HL-60 (cell line): ENCODE results near the gene SPINT2.

ENCODE experiments used
- DNase-seq, 2 experiments: peaks; one replicate each; pipeline ENCODE4 v3.0.0-alpha.2; 2010 to 2020; ENCODE audit warnings: low read depth in 1 of 2, low spot score in 1 of 2
- H3K27ac ChIP-seq: fragments of 250-450 bp; sonication (Bioruptor Pico); replicated peaks from 2 replicates; pipeline ENCODE4 v1.5.1; 2020; ENCODE audit warnings: mild to moderate bottlenecking, moderate library complexity
- H3K27me3 ChIP-seq: fragments of 250-450 bp; sonication (Bioruptor Pico); 2 replicates; pipeline ENCODE4 v1.5.1; 2021; ENCODE audit warnings: mild to moderate bottlenecking, moderate library complexity; ENCODE audit not compliant: insufficient read depth, poor library complexity, severe bottlenecking
- H3K4me3 ChIP-seq: replicated peaks from 2 replicates; pipeline ENCODE4 v1.5.1; 2011; ENCODE audit warnings: mild to moderate bottlenecking, control low read depth, low read length; ENCODE audit not compliant: insufficient read depth
- GABPA ChIP-seq: IDR thresholded peaks from 2 replicates; pipeline ENCODE4 v1.6.1; 2012; ENCODE audit warnings: low read depth
- POLR2AphosphoS5 ChIP-seq: IDR thresholded peaks from 2 replicates; pipeline ENCODE4 v1.6.1; 2012; ENCODE audit warnings: low read depth
- SPI1 ChIP-seq: IDR thresholded peaks from 2 replicates; pipeline ENCODE4 v1.6.1; 2012; ENCODE audit warnings: low read depth, mild to moderate bottlenecking, borderline replicate concordance
- TF ChIP-seq, protein P1 (sequence below): IDR thresholded peaks from 2 replicates; pipeline ENCODE4 v1.6.1; 2012; ENCODE audit warnings: low read depth; ENCODE audit not compliant: insufficient replicate concordance
- TF ChIP-seq, protein P2 (sequence below): IDR thresholded peaks from one replicate; pipeline ENCODE4 v1.5.1; 2011; ENCODE audit warnings: low read length, control low read depth, inconsistent platforms; ENCODE audit not compliant: insufficient read depth

SPINT2 gene

DNA sequence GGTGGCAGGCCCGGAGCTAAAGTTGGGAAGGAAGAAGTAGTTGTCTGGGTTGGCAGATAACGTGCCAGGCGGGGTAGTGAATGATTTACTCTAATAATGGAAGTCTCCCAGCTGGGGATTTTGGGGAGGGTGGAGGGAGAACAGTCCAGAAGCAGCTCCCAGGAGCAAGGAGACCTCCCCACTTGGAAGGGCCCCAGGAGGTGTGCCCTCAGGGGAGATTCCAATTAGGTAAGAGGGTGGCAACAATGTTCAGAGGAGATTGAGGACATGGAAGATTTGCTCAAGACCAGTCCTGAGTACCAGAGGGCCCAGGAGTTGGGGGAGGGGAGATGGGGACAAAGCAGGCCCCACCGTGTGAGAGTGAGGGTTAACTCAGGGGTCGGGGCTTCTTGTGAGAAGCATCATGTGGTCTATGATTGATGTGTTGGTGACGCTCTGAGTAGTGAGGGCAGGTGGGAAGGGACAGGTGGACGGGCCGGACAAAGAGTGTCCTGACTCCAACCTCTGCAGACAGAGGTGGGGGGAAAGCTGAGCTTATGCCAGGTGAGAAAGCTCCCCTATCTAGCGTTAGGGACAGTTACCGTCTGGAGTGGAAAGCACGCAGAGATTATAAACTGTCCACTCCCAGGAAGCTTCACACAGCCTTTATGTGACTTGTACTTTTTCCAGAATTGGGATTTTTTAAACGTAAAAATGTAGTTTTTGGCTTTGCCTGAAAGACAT lies 3.5 kb downstream of the SPINT2 start:
- no peak overlapping the region for H3K4me3 ChIP-seq
- H3K27ac ChIP-seq = no peak overlapping the region
- peaks cover 14% of the 10 kb centered on the region for H3K27me3 ChIP-seq
- DNase-seq = no peak
- TF ChIP-seq GABPA (no peak), POLR2AphosphoS5 (no peak), SPI1 (no peak)
- TF ChIP-seq, protein P1, sequence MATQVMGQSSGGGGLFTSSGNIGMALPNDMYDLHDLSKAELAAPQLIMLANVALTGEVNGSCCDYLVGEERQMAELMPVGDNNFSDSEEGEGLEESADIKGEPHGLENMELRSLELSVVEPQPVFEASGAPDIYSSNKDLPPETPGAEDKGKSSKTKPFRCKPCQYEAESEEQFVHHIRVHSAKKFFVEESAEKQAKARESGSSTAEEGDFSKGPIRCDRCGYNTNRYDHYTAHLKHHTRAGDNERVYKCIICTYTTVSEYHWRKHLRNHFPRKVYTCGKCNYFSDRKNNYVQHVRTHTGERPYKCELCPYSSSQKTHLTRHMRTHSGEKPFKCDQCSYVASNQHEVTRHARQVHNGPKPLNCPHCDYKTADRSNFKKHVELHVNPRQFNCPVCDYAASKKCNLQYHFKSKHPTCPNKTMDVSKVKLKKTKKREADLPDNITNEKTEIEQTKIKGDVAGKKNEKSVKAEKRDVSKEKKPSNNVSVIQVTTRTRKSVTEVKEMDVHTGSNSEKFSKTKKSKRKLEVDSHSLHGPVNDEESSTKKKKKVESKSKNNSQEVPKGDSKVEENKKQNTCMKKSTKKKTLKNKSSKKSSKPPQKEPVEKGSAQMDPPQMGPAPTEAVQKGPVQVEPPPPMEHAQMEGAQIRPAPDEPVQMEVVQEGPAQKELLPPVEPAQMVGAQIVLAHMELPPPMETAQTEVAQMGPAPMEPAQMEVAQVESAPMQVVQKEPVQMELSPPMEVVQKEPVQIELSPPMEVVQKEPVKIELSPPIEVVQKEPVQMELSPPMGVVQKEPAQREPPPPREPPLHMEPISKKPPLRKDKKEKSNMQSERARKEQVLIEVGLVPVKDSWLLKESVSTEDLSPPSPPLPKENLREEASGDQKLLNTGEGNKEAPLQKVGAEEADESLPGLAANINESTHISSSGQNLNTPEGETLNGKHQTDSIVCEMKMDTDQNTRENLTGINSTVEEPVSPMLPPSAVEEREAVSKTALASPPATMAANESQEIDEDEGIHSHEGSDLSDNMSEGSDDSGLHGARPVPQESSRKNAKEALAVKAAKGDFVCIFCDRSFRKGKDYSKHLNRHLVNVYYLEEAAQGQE = no peak

DNA sequence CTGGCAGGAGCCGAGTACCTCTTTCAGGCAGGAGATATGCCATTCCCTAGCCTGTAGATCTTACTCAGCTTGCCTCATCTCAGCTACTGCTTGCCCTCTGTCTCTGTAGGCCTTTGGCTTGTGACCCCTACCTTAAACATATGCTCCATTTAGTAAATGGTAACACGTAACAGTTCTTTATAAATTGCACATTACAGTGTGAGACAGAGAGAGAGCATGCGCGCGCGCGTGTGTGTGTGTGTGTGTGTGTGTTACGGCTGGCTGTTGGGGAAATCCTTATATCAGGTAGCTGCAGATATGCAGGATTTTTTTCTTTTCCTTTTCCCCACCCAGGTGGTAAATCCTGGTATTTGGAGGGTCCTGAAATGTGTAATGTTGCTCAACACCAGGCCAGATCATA lies 4.2 kb downstream of the SPINT2 start:
- Histone ChIP-seq H3K27me3 (peaks cover 14% of the 10 kb centered on the region), H3K4me3 (no peak overlapping the region), H3K27ac (no peak overlapping the region)
- no peak for DNase-seq
- TF ChIP-seq GABPA (no peak), POLR2AphosphoS5 (no peak), SPI1 (no peak)
- TF ChIP-seq, protein P2, sequence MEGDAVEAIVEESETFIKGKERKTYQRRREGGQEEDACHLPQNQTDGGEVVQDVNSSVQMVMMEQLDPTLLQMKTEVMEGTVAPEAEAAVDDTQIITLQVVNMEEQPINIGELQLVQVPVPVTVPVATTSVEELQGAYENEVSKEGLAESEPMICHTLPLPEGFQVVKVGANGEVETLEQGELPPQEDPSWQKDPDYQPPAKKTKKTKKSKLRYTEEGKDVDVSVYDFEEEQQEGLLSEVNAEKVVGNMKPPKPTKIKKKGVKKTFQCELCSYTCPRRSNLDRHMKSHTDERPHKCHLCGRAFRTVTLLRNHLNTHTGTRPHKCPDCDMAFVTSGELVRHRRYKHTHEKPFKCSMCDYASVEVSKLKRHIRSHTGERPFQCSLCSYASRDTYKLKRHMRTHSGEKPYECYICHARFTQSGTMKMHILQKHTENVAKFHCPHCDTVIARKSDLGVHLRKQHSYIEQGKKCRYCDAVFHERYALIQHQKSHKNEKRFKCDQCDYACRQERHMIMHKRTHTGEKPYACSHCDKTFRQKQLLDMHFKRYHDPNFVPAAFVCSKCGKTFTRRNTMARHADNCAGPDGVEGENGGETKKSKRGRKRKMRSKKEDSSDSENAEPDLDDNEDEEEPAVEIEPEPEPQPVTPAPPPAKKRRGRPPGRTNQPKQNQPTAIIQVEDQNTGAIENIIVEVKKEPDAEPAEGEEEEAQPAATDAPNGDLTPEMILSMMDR = no peak
- TF ChIP-seq, protein P1 = no peak

DNA sequence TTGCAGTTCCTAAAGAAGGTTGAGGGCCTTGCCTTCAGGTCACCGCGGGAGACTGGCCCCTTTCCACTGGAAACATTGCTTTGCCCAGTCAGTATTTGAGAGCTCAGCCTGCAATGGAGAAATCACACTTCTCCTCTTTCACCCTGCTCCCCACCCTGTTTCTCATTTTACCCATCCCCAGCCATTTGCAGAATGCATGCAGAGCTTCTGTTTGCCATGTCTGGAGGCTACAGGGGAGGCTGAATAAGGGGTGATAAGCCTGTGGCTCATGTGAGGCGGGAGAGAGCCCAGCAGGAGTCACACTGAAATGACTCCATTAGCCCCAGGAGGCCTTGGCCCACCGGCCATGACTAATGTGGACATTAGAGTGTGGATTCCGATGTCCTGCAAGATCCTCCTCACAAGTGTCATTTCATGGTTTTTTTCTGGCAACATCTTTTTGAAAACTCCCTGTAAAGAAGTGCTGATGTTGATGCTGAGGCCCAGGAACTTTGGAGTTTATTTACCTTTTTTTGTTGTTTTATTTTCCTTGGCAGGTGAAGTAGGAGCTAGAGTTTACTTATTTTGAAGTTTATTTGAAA lies 6.3 kb downstream of the SPINT2 start:
- no peak for TF ChIP-seq POLR2AphosphoS5
- TF ChIP-seq, protein P2 = no peak
- TF ChIP-seq SPI1 = no peak
- TF ChIP-seq, protein P1 = no peak
- TF ChIP-seq GABPA = no peak
- DNase-seq = no peak
- Histone ChIP-seq H3K4me3 (no peak overlapping the region), H3K27ac (no peak overlapping the region), H3K27me3 (peaks cover 3% of the 10 kb centered on the region)
